K562 (cell line): Measurements from ENCODE around the gene SLC29A3. TPM values are rescaled to one million over a fixed set of nuclear protein-coding genes. Genes with fewer than 3 reads are reported as not detected.

ENCODE experiments used
- ATAC-seq: fragments of 200-7000 bp; cut with Tn5 transposase; 3 replicates; pipeline ENCODE4 v1.9.1; 2020; ENCODE audit warnings: moderate library complexity
- BruUV-seq: library from RNA; stranded (reverse); fragments of 400-500 nt; replicated peaks from 2 replicates; lab custom pipeline; 2021; lab: Mats Ljungman, UMichigan
- CTCF ChIA-PET: fragments of 300-600 bp; formaldehyde crosslinking; extraction: SDS; loops from one replicate; lab custom pipeline; 2021; ENCODE audit warnings: low intra/inter-chr PET ratio; lab: Yijun Ruan, JAX
- POLR2A ChIA-PET: fragments of 300-600, 350-650 bp; sonication (Branson Sonifier 250); formaldehyde crosslinking; extraction: SDS; loops from one replicate; lab custom pipeline; 2021; ENCODE audit warnings: antibody characterized with exemption, inconsistent platforms; lab: Yijun Ruan, JAX
- DNase-seq, 4 experiments: peaks; one replicate each; pipeline versions ENCODE4 v3.0.0 to v3.0.0-alpha.2; 2011 to 2018; ENCODE audit warnings: low spot score in 3 of 4, mixed read lengths in 3 of 4; ENCODE audit errors: extremely low read depth in 1 of 4
- FAIRE-seq: peaks from 2 replicates; lab custom pipeline; 2011; peaks lifted over from hg19 to GRCh38; lab: Jason Lieb, UNC
- H2AFZ ChIP-seq: 2 replicates; pipeline ENCODE4 v1.6.0; 2011; ENCODE audit warnings: low read depth, low read length, control low read depth, inconsistent platforms
- H3K27ac ChIP-seq: fragments of 200-600 bp; 3 replicates; pipeline ENCODE4 v1.8.0; 2011; ENCODE audit warnings: low read depth, mild to moderate bottlenecking, control low read depth, inconsistent platforms, low read length, moderate library complexity, mixed read lengths; ENCODE audit errors: extremely low read depth
- H3K27me3 ChIP-seq, 2 experiments: fragments of 300-600 bp in 1 of 2; 2 replicates in 1 of 2; 3 replicates in 1 of 2; pipeline versions ENCODE4 v1.6.0 to v1.8.0; 2011; ENCODE audit warnings: inconsistent platforms in 2 of 2, low read length in 2 of 2, mild to moderate bottlenecking in 1 of 2, mixed read lengths in 1 of 2, moderate library complexity in 1 of 2; ENCODE audit not compliant: control insufficient read depth in 2 of 2, insufficient read depth in 2 of 2
- H3K36me3 ChIP-seq: fragments of 300-600 bp; 3 replicates; pipeline ENCODE4 v1.8.0; 2011; ENCODE audit warnings: mild to moderate bottlenecking, low read length, inconsistent platforms; ENCODE audit not compliant: control insufficient read depth, insufficient read depth
- H3K4me1 ChIP-seq, 2 experiments: fragments of 200-600 bp in 1 of 2; replicated peaks in 1 of 2; 2 replicates in 1 of 2; 3 replicates in 1 of 2; pipeline versions ENCODE4 v1.5.1 to v1.8.0; 2011; ENCODE audit warnings: inconsistent platforms in 2 of 2, low read length in 2 of 2, mild to moderate bottlenecking in 1 of 2, mixed read lengths in 1 of 2, moderate library complexity in 1 of 2; ENCODE audit not compliant: control insufficient read depth in 2 of 2, insufficient read depth in 2 of 2
- H3K4me2 ChIP-seq: 2 replicates; pipeline ENCODE4 v1.6.1; 2011; ENCODE audit warnings: low read length, control low read depth, inconsistent platforms, mixed read lengths; ENCODE audit not compliant: insufficient read depth
- H3K4me3 ChIP-seq: fragments of 200-600 bp; sonication (generic), shearing (Covaris generic); 2 replicates; pipeline ENCODE4 v1.5.1; 2016; ENCODE audit warnings: control low read depth, inconsistent platforms
- H3K79me2 ChIP-seq: fragments of 200-600 bp; 3 replicates; pipeline ENCODE4 v1.8.0; 2011; ENCODE audit warnings: low read length, inconsistent platforms; ENCODE audit not compliant: control insufficient read depth, insufficient read depth
- H3K9ac ChIP-seq, 2 experiments: 2 replicates each; pipeline versions ENCODE4 v1.6.0 to v1.6.1; 2011; ENCODE audit warnings: low read depth in 2 of 2, low read length in 2 of 2, control low read depth in 1 of 2, inconsistent platforms in 1 of 2, mild to moderate bottlenecking in 1 of 2, mixed read lengths in 1 of 2; ENCODE audit not compliant: insufficient read depth in 1 of 2
- H3K9me1 ChIP-seq: one replicate; pipeline ENCODE4 v1.6.0; 2011; ENCODE audit warnings: inconsistent platforms, mild to moderate bottlenecking, low read length, moderate library complexity; ENCODE audit not compliant: control insufficient read depth, insufficient read depth
- H3K9me3 ChIP-seq: replicated peaks from 2 replicates; pipeline ENCODE4 v1.5.1; 2011; ENCODE audit warnings: low read depth, low read length, inconsistent platforms; ENCODE audit not compliant: control insufficient read depth, insufficient read depth
- H4K20me1 ChIP-seq: replicated peaks from 2 replicates; pipeline ENCODE4 v1.6.1; 2011; ENCODE audit warnings: low read length, inconsistent platforms, mixed read lengths; ENCODE audit not compliant: control insufficient read depth, insufficient read depth
- CTBP1 ChIP-seq: fragments of 450-650 bp; IDR thresholded peaks from 2 replicates; pipeline ENCODE4 v1.6.1; 2016; ENCODE audit warnings: borderline replicate concordance
- CTCF ChIP-seq, 3 experiments: IDR thresholded peaks in 2 of 3; conservative IDR thresholded peaks in 1 of 3; 2 replicates each; pipeline ENCODE4 v1.5.1; 2011 to 2012; ENCODE audit warnings: low read length in 3 of 3, mild to moderate bottlenecking in 3 of 3, control low read depth in 2 of 3, improper control_type of control experiment in 1 of 3, inconsistent platforms in 1 of 3, low read depth in 1 of 3, mixed read lengths in 1 of 3, moderate library complexity in 1 of 3; ENCODE audit not compliant: insufficient read depth in 2 of 3
- HOXB6 ChIP-seq: fragments of 250-450 bp; sonication (Bioruptor Pico); IDR thresholded peaks from 2 replicates; pipeline ENCODE4 v1.5.1; 2022; ENCODE audit warnings: mild to moderate bottlenecking, borderline replicate concordance
- RB1 ChIP-seq: fragments of 450-650 bp; IDR thresholded peaks from 2 replicates; pipeline ENCODE4 v1.6.1; 2017; ENCODE audit warnings: low read depth, mild to moderate bottlenecking
- UBTF ChIP-seq, 2 experiments: IDR thresholded peaks; 2 replicates each; pipeline ENCODE4 v1.6.1; 2012; ENCODE audit warnings: improper control_type of control experiment in 2 of 2, low read depth in 2 of 2, low read length in 2 of 2, borderline replicate concordance in 1 of 2
- ZBTB33 ChIP-seq: sonication (generic); formaldehyde crosslinking; IDR thresholded peaks from 2 replicates; pipeline ENCODE4 v1.8.1; 2023; ENCODE audit warnings: mild to moderate bottlenecking, missing genetic modification reagents
- ZNF507 ChIP-seq: conservative IDR thresholded peaks from 2 replicates; pipeline ENCODE4 v1.6.1; 2017; ENCODE audit warnings: missing genetic modification characterization, missing compliant biosample characterization
- WGBS: fragments of 100-300 bp; shearing (Covaris generic); methylation state at CpG from one replicate; pipeline ENCODE4 v1.1.6; 2016; ENCODE audit warnings: low coverage, mixed read lengths; ENCODE audit not compliant: insufficient coverage; ENCODE audit errors: missing lambda C conversion rate; 5-methylcytosine and 5-hydroxymethylcytosine counted together
- in situ Hi-C: fragments of 300-500 bp; cut with MboI; formaldehyde crosslinking; loops from 4 replicates; pipeline ENCODE4 v1.15.0; 2018; ENCODE audit warnings: inconsistent platforms, mixed read lengths
- intact Hi-C: fragments of 100-400 bp; cut with micrococcal nuclease; formaldehyde crosslinking; loops from 2 replicates; pipeline ENCODE4 v1.14.2; 2022
- polyA plus RNA-seq, 8 experiments: library from polyadenylated mRNA; depleted of rRNA in 4 of 8; stranded (reverse) in 5 of 8; unstranded in 3 of 8; fragments of >200 nt; fragmentation: Nextera tagmentation in 2 of 8; fragmentation: Illumina TruSeq in 1 of 8; extraction: Ambion mirVana in 2 of 8; extraction: Trizol in 1 of 8; gene quantifications; 2 replicates each; pipeline versions ENCODE4 v1.2.1 to v1.2.3, GENCODE V29; 2011 to 2014; ENCODE audit warnings: inconsistent platforms in 1 of 8, missing spikeins in 1 of 8
- total RNA-seq, 7 experiments: library from RNA; depleted of rRNA in 6 of 7; stranded (reverse); fragments of >200 nt in 6 of 7; fragmentation: Illumina TruSeq in 2 of 7; extraction: Trizol in 2 of 7; gene quantifications; 2 replicates each; pipeline versions ENCODE4 v1.2.1 to v1.2.3, GENCODE V29; 2011 to 2021; ENCODE audit warnings: low replicate concordance in 1 of 7
- TF ChIP-seq, protein P1 (sequence below): fragments of 450-650 bp; formaldehyde crosslinking; IDR thresholded peaks from 2 replicates; pipeline ENCODE4 v1.4.0; 2020; ENCODE audit warnings: mild to moderate bottlenecking, moderate library complexity
- TF ChIP-seq, protein P2 (sequence below): fragments of 250-450 bp; sonication (Bioruptor Pico); IDR thresholded peaks from 2 replicates; pipeline ENCODE4 v1.4.0; 2020; ENCODE audit warnings: borderline replicate concordance

The SLC29A3 gene
- total and polyA plus RNA-seq, 9 of the 15 experiments (the other 6 are each of a cell fraction or from before 2014, with no cell fraction given): 2.1 to 10.7 (median 4.6) TPM

- H3K9ac ChIP-seq: peak overlapping the region in 1 of 2 experiments; percentile 43; a peak in 1 of 4 replicates
- FAIRE-seq (no peak), ATAC-seq (peak; percentile 92), DNase-seq (peak; percentile 57 to 63 (median 59))
- intact Hi-C loops (loop anchor here (5.0 kb wide), 3 partner anchors 76 to 416 kb away; no protein-coding TSS in a partner anchor), in situ Hi-C loops (no loop called here)
- BruUV-seq: no TSS peak
- H3K79me2 ChIP-seq: no peaks in the 10 kb centered on the region
- peaks cover 64 to 91% of the 10 kb centered on the region in 2 experiments for H3K27me3 ChIP-seq
- H3K36me3 ChIP-seq: no peaks in the 10 kb centered on the region
- ChIA-PET POLR2A (interaction anchor here (0.6 to 0.7 kb wide), 2 partner anchors 38 to 62 kb away, joined by 3 to 4 read pairs; no protein-coding TSS in a partner anchor), CTCF (interaction anchor here (0.7 kb wide), 1 partner anchor 300 kb away, joined by 3 read pairs; no protein-coding TSS in a partner anchor)
- H2AFZ ChIP-seq: 0 out of 2 replicates have a peak overlapping the region, but pooled peaks have one; percentile 48
- H3K4me1 ChIP-seq: peaks cover 0 to 20% of the 10 kb centered on the region in 2 experiments; a peak in 2 of 5 replicates
- peak overlapping the region; percentile 26; the same call in 1 of the 2 replicates for H3K4me2 ChIP-seq
- no peak overlapping the region for H3K4me3 ChIP-seq
- H3K9me3 ChIP-seq: no peaks in the 10 kb centered on the region
- WGBS: 29% methylated on average over 41 of the region's 46 CpGs
- H4K20me1 ChIP-seq: peaks cover 16% of the 10 kb centered on the region
- no peak overlapping the region for H3K27ac ChIP-seq
- no peaks in the 10 kb centered on the region for H3K9me1 ChIP-seq
- TF ChIP-seq, protein P1, sequence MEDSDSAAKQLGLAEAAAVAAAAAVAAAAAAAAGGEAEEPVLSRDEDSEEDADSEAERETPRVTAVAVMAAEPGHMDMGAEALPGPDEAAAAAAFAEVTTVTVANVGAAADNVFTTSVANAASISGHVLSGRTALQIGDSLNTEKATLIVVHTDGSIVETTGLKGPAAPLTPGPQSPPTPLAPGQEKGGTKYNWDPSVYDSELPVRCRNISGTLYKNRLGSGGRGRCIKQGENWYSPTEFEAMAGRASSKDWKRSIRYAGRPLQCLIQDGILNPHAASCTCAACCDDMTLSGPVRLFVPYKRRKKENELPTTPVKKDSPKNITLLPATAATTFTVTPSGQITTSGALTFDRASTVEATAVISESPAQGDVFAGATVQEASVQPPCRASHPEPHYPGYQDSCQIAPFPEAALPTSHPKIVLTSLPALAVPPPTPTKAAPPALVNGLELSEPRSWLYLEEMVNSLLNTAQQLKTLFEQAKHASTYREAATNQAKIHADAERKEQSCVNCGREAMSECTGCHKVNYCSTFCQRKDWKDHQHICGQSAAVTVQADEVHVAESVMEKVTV (CRISPR knock-in tag): peak; percentile 37; the same call in 1 of the 2 replicates
- TF ChIP-seq RB1 (0 out of 2 replicates have a peak, but pooled peaks have one; percentile 40), ZBTB33 (peak; percentile 88), UBTF (IDR thresholded peaks at IDR 0.05; ENCODE audit: borderline replicate concordance in 1 of 2, low read depth in 2 of 2, low read length in 2 of 2) (0 out of 4 replicates have a peak, but pooled peaks of 1 of the 2 experiments have one; percentile 69), HOXB6 (no peak), CTCF (IDR thresholded peaks at IDR 0.05 in 2 of 3, conservative IDR thresholded peaks at IDR 0.05 in 1 of 3; ENCODE audit: insufficient read depth in 2 of 3, low read depth in 1 of 3, low read length in 3 of 3) (peak; percentile 62 to 73 (median 71)), CTBP1 (peak; percentile 12; the same call in 1 of the 2 replicates), ZNF507 (tag) (no peak)
- TF ChIP-seq, protein P2, sequence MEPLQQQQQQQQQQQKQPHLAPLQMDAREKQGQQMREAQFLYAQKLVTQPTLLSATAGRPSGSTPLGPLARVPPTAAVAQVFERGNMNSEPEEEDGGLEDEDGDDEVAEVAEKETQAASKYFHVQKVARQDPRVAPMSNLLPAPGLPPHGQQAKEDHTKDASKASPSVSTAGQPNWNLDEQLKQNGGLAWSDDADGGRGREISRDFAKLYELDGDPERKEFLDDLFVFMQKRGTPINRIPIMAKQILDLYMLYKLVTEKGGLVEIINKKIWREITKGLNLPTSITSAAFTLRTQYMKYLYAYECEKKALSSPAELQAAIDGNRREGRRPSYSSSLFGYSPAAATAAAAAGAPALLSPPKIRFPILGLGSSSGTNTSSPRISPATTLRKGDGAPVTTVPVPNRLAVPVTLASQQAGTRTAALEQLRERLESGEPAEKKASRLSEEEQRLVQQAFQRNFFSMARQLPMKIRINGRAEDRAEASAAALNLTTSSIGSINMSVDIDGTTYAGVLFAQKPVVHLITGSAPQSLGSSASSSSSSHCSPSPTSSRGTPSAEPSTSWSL (CRISPR knock-in tag): no peak
Observed at GRCh38 chr10:71396084-71396710, 77.1 kb downstream of the SLC29A3 start.
